Measurements from ENCODE around the gene HNF1A. TPM values are rescaled to one million over a fixed set of nuclear protein-coding genes. Genes with fewer than 3 reads are reported as not detected.
A peak's percentile ranks its signal among the peaks of the same experiment; 100 is the strongest.

HNF1A gene
- total and polyA plus RNA-seq, 2 of the 13 experiments (the other 11 are each of a cell fraction or from before 2014, with no cell fraction given) = 13.4 to 34.7 TPM

- peak; percentile 90 for TF ChIP-seq SAP130 (CRISPR knock-in tag; IDR thresholded peaks at IDR 0.05; ENCODE audit: low read depth)
- TF ChIP-seq, protein P1, sequence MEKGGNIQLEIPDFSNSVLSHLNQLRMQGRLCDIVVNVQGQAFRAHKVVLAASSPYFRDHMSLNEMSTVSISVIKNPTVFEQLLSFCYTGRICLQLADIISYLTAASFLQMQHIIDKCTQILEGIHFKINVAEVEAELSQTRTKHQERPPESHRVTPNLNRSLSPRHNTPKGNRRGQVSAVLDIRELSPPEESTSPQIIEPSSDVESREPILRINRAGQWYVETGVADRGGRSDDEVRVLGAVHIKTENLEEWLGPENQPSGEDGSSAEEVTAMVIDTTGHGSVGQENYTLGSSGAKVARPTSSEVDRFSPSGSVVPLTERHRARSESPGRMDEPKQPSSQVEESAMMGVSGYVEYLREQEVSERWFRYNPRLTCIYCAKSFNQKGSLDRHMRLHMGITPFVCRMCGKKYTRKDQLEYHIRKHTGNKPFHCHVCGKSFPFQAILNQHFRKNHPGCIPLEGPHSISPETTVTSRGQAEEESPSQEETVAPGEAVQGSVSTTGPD (CRISPR knock-in tag; IDR thresholded peaks at IDR 0.05) = 0 out of 2 replicates have a peak, but pooled peaks have one; percentile 28
- no peak for TF ChIP-seq RELA (CRISPR knock-in tag; IDR thresholded peaks at IDR 0.05)
- peak; percentile 28; the same call in 1 of the 2 replicates for TF ChIP-seq NFYC (CRISPR knock-in tag; IDR thresholded peaks at IDR 0.05)
- TF ChIP-seq NFYB (CRISPR knock-in tag; IDR thresholded peaks at IDR 0.05) = no peak
- TF ChIP-seq GFI1 (CRISPR knock-in tag; IDR thresholded peaks at IDR 0.05; ENCODE audit: borderline replicate concordance) = peak; percentile 91
- peak; percentile 63 for TF ChIP-seq PHF5A (CRISPR knock-in tag; IDR thresholded peaks at IDR 0.05; ENCODE audit: low read depth, unreplicated experiment)
- no peak; the same call in 1 of the 2 replicates for TF ChIP-seq KLF13 (CRISPR knock-in tag; IDR thresholded peaks at IDR 0.05)
- peak; percentile 96 for TF ChIP-seq ZNF746 (CRISPR knock-in tag; IDR thresholded peaks at IDR 0.05)
- TF ChIP-seq ZNF644 (CRISPR knock-in tag; IDR thresholded peaks at IDR 0.05; ENCODE audit: low read depth) = peak; percentile 73; the same call in 1 of the 2 replicates
- TF ChIP-seq LCORL (IDR thresholded peaks at IDR 0.05) = no peak; the same call in 1 of the 2 replicates
- peak; percentile 80; the same call in 1 of the 2 replicates for TF ChIP-seq LCORL (CRISPR knock-in tag; IDR thresholded peaks at IDR 0.05)
- no peak; the same call in 1 of the 2 replicates for TF ChIP-seq IRX3 (CRISPR knock-in tag; IDR thresholded peaks at IDR 0.05; ENCODE audit: borderline replicate concordance, low read depth)
- no peak for TF ChIP-seq ZNF513 (CRISPR knock-in tag; conservative IDR thresholded peaks at IDR 0.05)
- TF ChIP-seq ISX (CRISPR knock-in tag; conservative IDR thresholded peaks at IDR 0.05) = no peak
- TF ChIP-seq ZNF776 (CRISPR knock-in tag; IDR thresholded peaks at IDR 0.05) = peak; percentile 87
- TF ChIP-seq NR2F6 (IDR thresholded peaks at IDR 0.05) = peak; percentile 69
- TF ChIP-seq NR2F6 (CRISPR knock-in tag; IDR thresholded peaks at IDR 0.05) = peak; percentile 65
- TF ChIP-seq GMEB2 (CRISPR knock-in tag; IDR thresholded peaks at IDR 0.05; ENCODE audit: low read depth) = no peak
- no peak for TF ChIP-seq ZIK1 (CRISPR knock-in tag; IDR thresholded peaks at IDR 0.05; ENCODE audit: borderline replicate concordance, low read depth)
- peak; percentile 81 for TF ChIP-seq HMG20A (CRISPR knock-in tag; IDR thresholded peaks at IDR 0.05; ENCODE audit: borderline replicate concordance)
- no peak for TF ChIP-seq ATF1 (CRISPR knock-in tag; IDR thresholded peaks at IDR 0.05)
- no peak for TF ChIP-seq HDAC6 (IDR thresholded peaks at IDR 0.05; ENCODE audit: low read depth, low read length)
- TF ChIP-seq CEBPZ (IDR thresholded peaks at IDR 0.05; ENCODE audit: low read length) = no peak
Measured at GRCh38 chr12:120978296-120979219, at the start of gene HNF1A (continued).

Measured in HepG2 (cell line).